ENCODE results near the gene VSIG2. TPM values are rescaled to one million over a fixed set of nuclear protein-coding genes. Genes with fewer than 3 reads are reported as not detected.

Gene VSIG2, protein sequence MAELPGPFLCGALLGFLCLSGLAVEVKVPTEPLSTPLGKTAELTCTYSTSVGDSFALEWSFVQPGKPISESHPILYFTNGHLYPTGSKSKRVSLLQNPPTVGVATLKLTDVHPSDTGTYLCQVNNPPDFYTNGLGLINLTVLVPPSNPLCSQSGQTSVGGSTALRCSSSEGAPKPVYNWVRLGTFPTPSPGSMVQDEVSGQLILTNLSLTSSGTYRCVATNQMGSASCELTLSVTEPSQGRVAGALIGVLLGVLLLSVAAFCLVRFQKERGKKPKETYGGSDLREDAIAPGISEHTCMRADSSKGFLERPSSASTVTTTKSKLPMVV
- total RNA-seq (2012; rRNA removed) = not detected in 2 replicates

DNA sequence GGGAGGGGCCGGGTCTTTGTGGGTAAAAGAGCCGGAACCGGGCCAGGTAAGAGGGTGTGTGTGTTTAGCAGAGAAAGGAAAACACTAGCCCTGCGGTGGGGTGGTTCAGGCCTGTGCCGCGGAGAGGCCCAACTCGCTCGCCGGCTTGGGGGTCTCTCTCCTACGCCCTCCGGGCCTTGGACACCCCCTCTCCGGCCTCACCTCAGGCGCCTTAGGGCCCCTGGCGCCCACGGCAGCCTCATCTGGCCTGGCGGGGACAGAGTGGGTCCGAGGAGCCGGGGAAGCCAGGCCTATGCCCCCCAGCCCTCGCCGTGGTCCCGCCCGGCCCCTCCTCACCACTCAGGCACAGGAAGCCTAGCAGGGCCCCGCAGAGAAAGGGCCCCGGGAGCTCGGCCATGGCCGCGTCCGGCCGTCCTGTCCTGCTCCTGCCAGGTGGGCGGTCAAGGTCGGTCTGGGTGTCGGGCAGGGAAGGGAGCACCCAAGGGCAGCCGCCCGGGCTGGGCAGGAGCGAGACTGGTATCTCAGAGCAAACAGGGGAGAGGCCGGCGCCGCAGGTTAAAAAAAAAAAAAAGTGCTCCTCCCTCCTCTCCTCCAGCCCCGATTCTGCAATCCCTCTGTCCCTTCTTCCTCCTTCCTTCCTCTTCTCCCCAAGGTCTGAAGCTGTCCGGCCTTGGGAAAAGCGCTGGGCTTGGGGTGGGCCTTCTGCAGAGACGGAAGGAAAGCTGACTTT is at the start of gene VSIG2:
Gene VSIG2 (minus strand): TSS at position 515 of the 730 bp plus-strand sequence. CDS start 118 bp downstream, at position 397.
- H3K36me3 ChIP-seq (ENCODE audit: insufficient read depth, low read length) = no peaks in the 10 kb centered on the region
- H3K4me2 ChIP-seq (ENCODE audit: low read length) = no peak within 1 kb of the TSS
- no peak within 1 kb of the TSS for H3K4me3 ChIP-seq (ENCODE audit: low read length)
- no peak within 1 kb of the TSS for H3K9ac ChIP-seq (ENCODE audit: low read depth, low read length)
- H3K27me3 ChIP-seq (ENCODE audit: control insufficient read depth, insufficient read depth, low read length) = peaks cover 7% of the 10 kb centered on the region
- no peaks in the 10 kb centered on the region for H3K9me3 ChIP-seq (replicated peaks; ENCODE audit: low read length)
- H3K4me1 ChIP-seq (ENCODE audit: control insufficient read depth, insufficient read depth, low read length) = peaks cover 23% of the 10 kb centered on the region

DNA sequence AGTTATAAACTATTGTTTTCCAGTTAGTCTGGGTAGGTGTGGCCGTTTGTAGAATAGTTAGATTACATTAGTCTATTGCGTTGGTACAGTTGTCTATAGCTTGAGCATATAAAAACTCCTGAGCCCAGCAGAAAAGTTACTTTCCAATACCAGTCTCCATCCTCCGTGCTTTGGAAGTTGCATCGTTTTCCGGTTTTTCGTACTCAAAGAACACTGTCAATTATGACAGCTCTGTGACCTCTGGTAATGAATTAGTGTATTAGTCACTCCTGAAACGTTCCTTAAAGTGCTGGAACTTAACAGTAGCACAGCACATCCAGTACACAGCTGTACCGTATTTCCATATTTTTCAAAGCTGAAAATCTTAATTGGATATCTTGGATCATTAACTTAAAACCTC is 49.0 kb upstream of the VSIG2 start:
- Histone ChIP-seq H3K9me3 (replicated peaks; ENCODE audit: low read length) (no peaks in the 10 kb centered on the region), H3K4me3 (ENCODE audit: low read length) (peak overlapping the region; percentile 86), H3K36me3 (ENCODE audit: insufficient read depth, low read length) (no peaks in the 10 kb centered on the region), H3K4me2 (ENCODE audit: low read length) (peak overlapping the region; percentile 83), H3K27me3 (ENCODE audit: control insufficient read depth, insufficient read depth, low read length) (no peaks in the 10 kb centered on the region), H3K4me1 (ENCODE audit: control insufficient read depth, insufficient read depth, low read length) (peaks cover 22% of the 10 kb centered on the region), H3K9ac (ENCODE audit: low read depth, low read length) (peak overlapping the region; percentile 97)

DNA sequence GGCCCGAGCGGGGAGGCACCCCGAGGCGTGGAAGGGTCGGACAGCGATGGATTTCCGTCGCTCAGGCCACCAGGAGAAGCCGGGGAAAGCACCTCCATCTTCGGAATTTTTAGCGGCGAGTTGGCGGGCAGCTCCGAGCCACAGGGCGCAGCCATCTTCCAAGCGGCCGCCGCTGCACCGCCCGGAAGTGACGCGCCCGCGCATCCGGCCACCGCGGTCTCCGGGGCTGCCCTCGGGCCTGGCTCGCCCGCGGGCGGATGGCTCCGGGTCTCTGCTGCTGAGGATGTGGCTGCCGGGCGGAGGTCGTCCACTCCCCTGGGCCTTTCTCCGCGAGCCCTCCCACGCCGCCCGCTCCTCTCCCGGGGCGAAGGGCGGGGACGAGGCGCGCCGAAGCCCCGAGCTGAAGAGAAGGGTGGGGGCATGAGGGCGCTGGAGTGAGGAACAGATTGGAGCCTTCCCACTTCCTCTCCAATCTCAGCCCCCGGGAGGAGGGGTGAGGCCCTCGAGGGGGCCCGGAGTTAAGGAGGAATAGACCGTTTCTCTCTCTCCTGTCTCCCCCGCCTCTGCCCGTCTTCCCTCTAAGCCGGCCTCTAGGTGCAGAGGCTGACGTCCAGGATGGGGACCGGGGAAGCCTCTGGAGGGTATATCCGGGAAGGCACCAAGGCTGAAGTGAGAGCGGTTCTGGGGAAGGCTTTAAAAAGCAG is 48.3 kb upstream of the VSIG2 start, which contains the start of gene MSANTD2:
Gene MSANTD2 (minus strand): TSS at position 181 of the 704 bp plus-strand sequence. CDS start 26 bp downstream, at position 155.
- H3K9me3 ChIP-seq (replicated peaks; ENCODE audit: low read length) = no peaks in the 10 kb centered on the region
- H3K9ac ChIP-seq (ENCODE audit: low read depth, low read length) = peak within 1 kb of the TSS; percentile 97
- peak within 1 kb of the TSS; percentile 86 for H3K4me3 ChIP-seq (ENCODE audit: low read length)
- no peaks in the 10 kb centered on the region for H3K27me3 ChIP-seq (ENCODE audit: control insufficient read depth, insufficient read depth, low read length)
- no peaks in the 10 kb centered on the region for H3K36me3 ChIP-seq (ENCODE audit: insufficient read depth, low read length)
- H3K4me1 ChIP-seq (ENCODE audit: control insufficient read depth, insufficient read depth, low read length) = peaks cover 22% of the 10 kb centered on the region
- H3K4me2 ChIP-seq (ENCODE audit: low read length) = peak within 1 kb of the TSS; percentile 83

DNA sequence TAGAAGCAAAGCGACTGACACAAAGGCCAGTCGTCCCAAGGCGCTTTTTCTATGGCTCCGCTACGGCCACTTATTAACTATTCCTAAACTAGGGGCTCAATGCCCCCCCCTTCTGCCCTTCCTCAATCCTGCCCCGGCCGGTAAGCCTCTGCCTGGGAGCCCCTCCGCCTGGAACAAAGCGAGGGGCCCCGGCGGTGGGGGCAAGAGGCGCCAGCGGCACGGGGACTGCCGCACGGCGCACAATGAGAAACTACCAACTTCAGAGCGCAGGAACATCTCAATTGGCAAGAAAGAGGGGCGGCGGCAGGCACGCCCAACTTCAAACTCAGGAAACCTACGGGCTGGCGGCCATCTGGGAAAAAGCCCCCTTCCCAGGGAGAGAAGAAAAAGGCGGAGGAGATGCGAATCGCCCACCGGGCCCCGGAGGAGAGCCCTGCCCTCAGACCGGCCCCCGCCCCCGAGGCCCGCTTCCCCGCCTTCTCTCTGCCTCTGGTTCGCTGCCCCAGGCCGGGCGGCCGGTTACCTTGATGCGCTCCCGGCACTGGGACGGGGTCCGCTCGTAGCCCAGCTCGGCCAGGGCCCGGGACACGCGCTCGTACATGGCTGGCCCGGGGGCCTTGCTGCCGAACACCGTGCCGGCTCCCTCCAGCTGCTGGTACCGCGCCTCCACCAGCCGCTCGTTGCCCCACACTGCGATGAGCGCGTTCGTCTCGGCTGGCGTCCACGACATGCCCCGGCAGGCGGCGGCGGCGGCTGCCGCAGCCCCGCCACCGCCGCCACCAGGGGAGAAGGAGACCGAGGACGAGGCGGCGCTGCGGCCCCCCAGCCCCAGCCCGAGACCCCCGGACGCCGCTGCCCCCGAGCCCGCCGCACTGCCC is 47.5 kb upstream of the VSIG2 start:
- Histone ChIP-seq H3K4me3 (ENCODE audit: low read length) (peak overlapping the region; percentile 86), H3K4me1 (ENCODE audit: control insufficient read depth, insufficient read depth, low read length) (peaks cover 22% of the 10 kb centered on the region), H3K27me3 (ENCODE audit: control insufficient read depth, insufficient read depth, low read length) (no peaks in the 10 kb centered on the region), H3K36me3 (ENCODE audit: insufficient read depth, low read length) (no peaks in the 10 kb centered on the region), H3K9me3 (replicated peaks; ENCODE audit: low read length) (no peaks in the 10 kb centered on the region), H3K4me2 (ENCODE audit: low read length) (peak overlapping the region; percentile 83), H3K9ac (ENCODE audit: low read depth, low read length) (peak overlapping the region; percentile 97)

DNA sequence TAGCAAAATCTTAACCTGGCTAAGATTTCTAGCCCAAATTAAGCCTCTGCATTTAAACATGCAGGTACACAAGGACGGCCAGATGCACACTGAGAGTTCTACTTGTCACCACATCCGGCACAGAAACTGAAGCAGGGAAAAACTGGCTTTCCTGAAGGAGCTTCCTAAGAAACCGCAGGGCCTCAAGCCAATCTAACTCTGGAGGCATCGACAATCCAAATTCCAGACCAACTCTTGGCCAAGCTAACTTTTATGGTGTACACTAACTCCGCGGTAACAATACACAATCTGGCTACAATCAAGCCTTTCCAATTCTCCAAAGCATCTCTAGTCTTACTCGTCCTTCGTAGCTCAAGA is 46.9 kb upstream of the VSIG2 start:
- H3K4me1 ChIP-seq (ENCODE audit: control insufficient read depth, insufficient read depth, low read length) = peaks cover 22% of the 10 kb centered on the region
- peak overlapping the region; percentile 97 for H3K9ac ChIP-seq (ENCODE audit: low read depth, low read length)
- H3K36me3 ChIP-seq (ENCODE audit: insufficient read depth, low read length) = no peaks in the 10 kb centered on the region
- no peaks in the 10 kb centered on the region for H3K27me3 ChIP-seq (ENCODE audit: control insufficient read depth, insufficient read depth, low read length)
- peak overlapping the region; percentile 86 for H3K4me3 ChIP-seq (ENCODE audit: low read length)
- H3K4me2 ChIP-seq (ENCODE audit: low read length) = peak overlapping the region; percentile 83
- no peaks in the 10 kb centered on the region for H3K9me3 ChIP-seq (replicated peaks; ENCODE audit: low read length)

DNA sequence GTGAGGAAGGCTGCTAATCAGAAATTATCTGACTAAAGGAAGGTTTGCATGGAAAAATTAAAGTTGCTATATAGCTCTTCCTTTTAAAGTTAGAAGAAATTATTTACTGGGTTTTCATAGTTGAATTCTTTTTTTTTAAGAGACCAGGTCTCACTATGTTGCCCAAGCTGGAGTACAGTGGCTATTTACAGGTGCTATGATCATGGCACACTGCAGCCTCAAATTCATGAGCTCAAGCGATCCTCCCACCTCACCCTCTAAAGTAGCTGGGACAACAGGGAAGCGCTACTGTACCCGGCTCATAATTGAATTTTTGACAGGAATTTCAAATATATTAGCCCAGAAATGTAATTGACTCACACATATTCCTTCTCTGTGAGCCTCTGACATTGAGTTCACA is 44.3 kb upstream of the VSIG2 start:
- H3K36me3 ChIP-seq (ENCODE audit: insufficient read depth, low read length) = no peaks in the 10 kb centered on the region
- no peaks in the 10 kb centered on the region for H3K27me3 ChIP-seq (ENCODE audit: control insufficient read depth, insufficient read depth, low read length)

DNA sequence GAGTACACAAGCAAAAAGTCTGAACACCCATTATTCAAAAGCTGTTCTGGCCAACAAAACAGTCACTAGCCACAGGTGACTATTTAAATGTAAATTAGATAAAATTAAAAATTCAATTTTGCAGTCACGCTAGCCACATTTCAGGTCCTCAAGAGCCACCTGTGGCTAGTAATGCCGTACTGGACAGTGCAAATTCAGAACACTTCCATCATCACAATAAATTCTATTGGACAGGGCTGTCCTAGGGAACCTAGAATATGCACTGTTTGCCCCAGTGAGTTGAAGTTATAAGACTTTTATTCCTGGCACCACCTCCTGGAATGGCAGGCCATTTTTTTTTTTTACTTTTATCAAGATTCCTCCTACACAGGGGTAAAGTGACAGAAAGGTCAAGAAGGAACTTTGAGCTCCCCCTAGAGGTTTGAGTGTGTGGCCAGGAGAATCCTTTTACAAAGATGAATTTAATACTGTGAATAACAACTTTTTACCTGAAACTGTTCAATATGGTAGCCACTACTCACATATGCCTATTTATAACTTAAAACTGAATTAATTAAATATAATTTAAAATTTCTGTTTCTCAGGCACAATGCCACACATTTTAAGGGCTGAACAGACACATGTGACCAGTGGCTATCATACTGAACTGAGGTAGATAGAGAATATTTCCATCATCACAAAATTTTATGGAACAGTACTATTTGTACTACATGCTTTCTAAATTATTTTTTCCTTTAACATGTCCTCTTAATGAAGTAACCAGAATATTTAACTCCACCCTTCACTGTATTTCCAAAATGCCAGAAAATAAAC is 41.6 kb upstream of the VSIG2 start:
- Histone ChIP-seq H3K4me3 (ENCODE audit: low read length) (no peak overlapping the region), H3K4me2 (ENCODE audit: low read length) (no peak overlapping the region), H3K9ac (ENCODE audit: low read depth, low read length) (no peak overlapping the region), H3K27me3 (ENCODE audit: control insufficient read depth, insufficient read depth, low read length) (no peaks in the 10 kb centered on the region), H3K4me1 (ENCODE audit: control insufficient read depth, insufficient read depth, low read length) (peaks cover 26% of the 10 kb centered on the region), H3K36me3 (ENCODE audit: insufficient read depth, low read length) (no peaks in the 10 kb centered on the region), H3K9me3 (replicated peaks; ENCODE audit: low read length) (no peaks in the 10 kb centered on the region)

More for the DNA sequence above, 44.3 kb upstream of the VSIG2 start:
- Histone ChIP-seq H3K4me3 (ENCODE audit: low read length) (no peak overlapping the region), H3K9me3 (replicated peaks; ENCODE audit: low read length) (no peaks in the 10 kb centered on the region), H3K4me1 (ENCODE audit: control insufficient read depth, insufficient read depth, low read length) (peaks cover 35% of the 10 kb centered on the region), H3K9ac (ENCODE audit: low read depth, low read length) (no peak overlapping the region), H3K4me2 (ENCODE audit: low read length) (no peak overlapping the region)

DNA sequence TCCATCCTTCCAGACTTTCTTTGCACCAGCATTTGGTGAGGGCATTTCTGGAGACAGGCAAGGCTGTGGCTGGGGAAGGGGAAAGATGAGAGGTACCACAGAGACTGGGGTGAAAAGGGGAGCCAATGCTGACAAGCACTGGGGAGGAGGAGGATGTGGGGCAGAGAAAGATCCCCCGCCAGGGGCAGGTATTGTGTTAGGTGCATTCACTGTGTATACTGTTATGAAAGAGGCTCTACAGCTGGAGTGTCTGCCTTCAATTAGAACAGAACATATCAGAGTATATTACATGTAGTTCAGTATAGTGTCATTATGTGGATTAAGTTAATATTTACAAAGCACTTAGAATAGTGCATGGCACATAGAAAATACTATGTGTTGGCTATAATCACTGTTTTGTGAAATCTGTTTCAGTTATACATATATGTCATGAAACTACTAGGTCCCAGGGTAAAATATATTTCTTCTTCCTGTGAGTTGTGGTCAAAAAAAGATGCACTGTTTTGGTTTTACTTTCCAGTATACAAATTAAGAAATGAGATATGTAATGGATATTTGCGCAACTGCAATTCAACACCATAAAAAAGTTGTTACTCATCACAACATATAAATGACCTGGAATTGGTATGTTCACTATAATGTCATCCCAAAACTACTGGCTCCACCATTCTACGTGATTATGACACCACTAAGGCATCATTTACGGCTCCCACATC is 39.7 kb upstream of the VSIG2 start:
- Histone ChIP-seq H3K4me1 (ENCODE audit: control insufficient read depth, insufficient read depth, low read length) (peaks cover 23% of the 10 kb centered on the region), H3K4me3 (ENCODE audit: low read length) (no peak overlapping the region), H3K9me3 (replicated peaks; ENCODE audit: low read length) (no peaks in the 10 kb centered on the region), H3K27me3 (ENCODE audit: control insufficient read depth, insufficient read depth, low read length) (no peaks in the 10 kb centered on the region), H3K36me3 (ENCODE audit: insufficient read depth, low read length) (no peaks in the 10 kb centered on the region), H3K9ac (ENCODE audit: low read depth, low read length) (no peak overlapping the region), H3K4me2 (ENCODE audit: low read length) (no peak overlapping the region)

DNA sequence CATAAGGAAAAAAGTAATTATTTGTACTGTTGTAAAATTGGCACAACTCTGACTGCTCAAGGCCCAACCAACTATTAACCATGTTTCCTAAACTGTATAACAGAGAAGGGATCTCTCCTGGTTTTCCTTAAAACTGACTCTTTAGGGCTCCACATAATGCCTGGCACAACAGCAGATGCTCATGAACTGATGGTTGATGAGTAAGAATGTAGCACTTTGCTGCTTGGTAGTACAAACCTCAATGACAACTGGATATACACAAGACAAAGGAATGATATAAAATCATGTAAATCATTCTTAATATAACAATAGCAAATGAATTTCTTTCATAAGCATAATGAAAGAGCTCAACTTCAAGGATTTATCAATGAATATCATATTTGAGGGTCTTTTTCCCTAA is 36.5 kb upstream of the VSIG2 start:
- H3K9me3 ChIP-seq (replicated peaks; ENCODE audit: low read length) = no peaks in the 10 kb centered on the region
- H3K4me2 ChIP-seq (ENCODE audit: low read length) = no peak overlapping the region
- H3K4me3 ChIP-seq (ENCODE audit: low read length) = no peak overlapping the region
- no peaks in the 10 kb centered on the region for H3K27me3 ChIP-seq (ENCODE audit: control insufficient read depth, insufficient read depth, low read length)
- H3K4me1 ChIP-seq (ENCODE audit: control insufficient read depth, insufficient read depth, low read length) = peaks cover 22% of the 10 kb centered on the region
- H3K9ac ChIP-seq (ENCODE audit: low read depth, low read length) = no peak overlapping the region
- H3K36me3 ChIP-seq (ENCODE audit: insufficient read depth, low read length) = no peaks in the 10 kb centered on the region

DNA sequence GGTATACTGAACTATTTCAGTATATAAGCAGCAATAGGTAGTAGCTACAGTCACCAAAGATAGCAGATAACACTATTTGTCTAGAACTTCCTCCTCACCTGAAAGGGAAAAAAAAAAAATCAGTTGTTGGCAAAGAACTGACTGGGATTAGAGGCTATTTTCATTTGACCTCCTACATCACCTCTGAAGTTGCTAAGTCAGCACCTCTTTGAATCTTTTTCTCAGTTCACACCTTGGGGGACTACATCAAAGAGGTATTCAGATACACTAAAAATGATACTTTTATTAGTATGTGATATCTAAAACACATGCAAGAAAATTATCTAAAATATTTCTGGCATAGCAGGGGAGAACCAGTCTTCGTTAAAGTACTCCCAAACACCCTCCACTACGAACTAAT is 32.0 kb upstream of the VSIG2 start:
- H3K9ac ChIP-seq (ENCODE audit: low read depth, low read length) = no peak overlapping the region
- no peak overlapping the region for H3K4me2 ChIP-seq (ENCODE audit: low read length)
- no peaks in the 10 kb centered on the region for H3K36me3 ChIP-seq (ENCODE audit: insufficient read depth, low read length)
- peaks cover 5% of the 10 kb centered on the region for H3K4me1 ChIP-seq (ENCODE audit: control insufficient read depth, insufficient read depth, low read length)
- no peaks in the 10 kb centered on the region for H3K27me3 ChIP-seq (ENCODE audit: control insufficient read depth, insufficient read depth, low read length)
- H3K4me3 ChIP-seq (ENCODE audit: low read length) = no peak overlapping the region
- no peaks in the 10 kb centered on the region for H3K9me3 ChIP-seq (replicated peaks; ENCODE audit: low read length)

Measured in skeletal muscle satellite cell (primary cell).